Liver (tissue), 9 donors: Measurements from ENCODE around the gene CAMK1D. TPM values are rescaled to one million over a fixed set of nuclear protein-coding genes. Genes with fewer than 3 reads are reported as not detected.
A peak's percentile ranks its signal among the peaks of the same experiment; 100 is the strongest.
"Not testable (repeated sequence)": the region's sequence is repeated elsewhere in the genome, so short reads cannot be mapped to it uniquely, and the experiment has no call there.

Source experiments
- DNase-seq: peaks from one replicate; pipeline ENCODE4 v3.0.0-alpha.2; 2017; ENCODE audit warnings: low spot score
- H3K27ac ChIP-seq, 2 donors: one replicate each; pipeline ENCODE4 v1.7.0; 2013; ENCODE audit warnings: inconsistent platforms in 2 of 2, low read length in 2 of 2, control low read depth in 1 of 2, low read depth in 1 of 2, mild to moderate bottlenecking in 1 of 2
- H3K27me3 ChIP-seq, 4 donors: one replicate each; pipeline versions ENCODE4 v1.6.1 to v1.7.0; 2013; ENCODE audit warnings: low read length in 3 of 4, inconsistent platforms in 1 of 4, mild to moderate bottlenecking in 1 of 4, moderate library complexity in 1 of 4; ENCODE audit not compliant: control insufficient read depth in 4 of 4, insufficient read depth in 4 of 4
- H3K36me3 ChIP-seq, 4 donors: one replicate each; pipeline versions ENCODE4 v1.6.1 to v1.7.0; 2013; ENCODE audit warnings: low read length in 3 of 4, mild to moderate bottlenecking in 3 of 4, low read depth in 1 of 4, moderate library complexity in 1 of 4; ENCODE audit not compliant: control insufficient read depth in 4 of 4, insufficient read depth in 3 of 4
- H3K4me1 ChIP-seq, 4 donors: one replicate each; pipeline versions ENCODE4 v1.6.1 to v1.7.0; 2013; ENCODE audit warnings: low read length in 3 of 4, mild to moderate bottlenecking in 3 of 4, moderate library complexity in 1 of 4; ENCODE audit not compliant: control insufficient read depth in 4 of 4, insufficient read depth in 4 of 4
- H3K4me3 ChIP-seq, 3 donors: one replicate each; pipeline versions ENCODE4 v1.6.1 to v1.7.0; 2013; ENCODE audit warnings: low read length in 3 of 3, control low read depth in 1 of 3, low read depth in 1 of 3, mild to moderate bottlenecking in 1 of 3
- H3K9ac ChIP-seq, 2 donors: one replicate each; pipeline ENCODE4 v1.7.0; 2013; ENCODE audit warnings: low read length in 2 of 2, mild to moderate bottlenecking in 2 of 2, moderate library complexity in 2 of 2, control low read depth in 1 of 2, low read depth in 1 of 2
- H3K9me3 ChIP-seq, 4 donors: one replicate each; pipeline versions ENCODE4 v1.6.1 to v1.7.0; 2013; ENCODE audit warnings: low read length in 3 of 4; ENCODE audit not compliant: control insufficient read depth in 4 of 4
- ATF3 ChIP-seq: IDR thresholded peaks from 2 replicates; pipeline ENCODE4 v1.6.1; 2016; ENCODE audit warnings: antibody characterized with exemption
- EGR1 ChIP-seq, 2 donors: IDR thresholded peaks; 2 replicates each; pipeline ENCODE4 v1.6.1; 2016 to 2018; ENCODE audit warnings: antibody characterized with exemption in 2 of 2, low read depth in 2 of 2
- FOXA1 ChIP-seq: IDR thresholded peaks from 2 replicates; pipeline ENCODE4 v1.6.1; 2016; ENCODE audit warnings: antibody characterized with exemption
- FOXA2 ChIP-seq: IDR thresholded peaks from 2 replicates; pipeline ENCODE4 v1.6.1; 2016; ENCODE audit warnings: antibody characterized with exemption
- GABPA ChIP-seq, 2 donors: IDR thresholded peaks in 1 of 2; conservative IDR thresholded peaks in 1 of 2; 2 replicates each; pipeline ENCODE4 v1.6.1; 2016; ENCODE audit warnings: antibody characterized with exemption in 2 of 2, mild to moderate bottlenecking in 1 of 2, moderate library complexity in 1 of 2
- HNF4A ChIP-seq, 2 donors: conservative IDR thresholded peaks; 2 replicates each; pipeline ENCODE4 v1.6.1; 2016; ENCODE audit warnings: antibody characterized with exemption in 2 of 2, mild to moderate bottlenecking in 2 of 2
- JUND ChIP-seq, 2 donors: IDR thresholded peaks; 2 replicates each; pipeline ENCODE4 v1.6.1; 2016; ENCODE audit warnings: antibody characterized with exemption in 2 of 2
- MAX ChIP-seq: IDR thresholded peaks from 2 replicates; pipeline ENCODE4 v1.6.1; 2016; ENCODE audit warnings: antibody characterized with exemption
- NR2F2 ChIP-seq: IDR thresholded peaks from 2 replicates; pipeline ENCODE4 v1.6.1; 2016; ENCODE audit warnings: antibody characterized with exemption
- RAD21 ChIP-seq, 2 donors: IDR thresholded peaks; 2 replicates each; pipeline ENCODE4 v1.6.1; 2016; ENCODE audit warnings: antibody characterized with exemption in 2 of 2, mild to moderate bottlenecking in 2 of 2
- RXRA ChIP-seq, 2 donors: IDR thresholded peaks; 2 replicates each; pipeline ENCODE4 v1.6.1; 2017 to 2018; ENCODE audit warnings: antibody characterized with exemption in 2 of 2, mild to moderate bottlenecking in 1 of 2
- SP1 ChIP-seq: IDR thresholded peaks from 2 replicates; pipeline ENCODE4 v1.6.1; 2018; ENCODE audit warnings: antibody characterized with exemption, mild to moderate bottlenecking
- YY1 ChIP-seq: IDR thresholded peaks from 2 replicates; pipeline ENCODE4 v1.6.1; 2016; ENCODE audit warnings: antibody characterized with exemption, mild to moderate bottlenecking
- ZBTB33 ChIP-seq: IDR thresholded peaks from 2 replicates; pipeline ENCODE4 v1.6.1; 2016; ENCODE audit warnings: antibody characterized with exemption
- WGBS: extraction: QIAGEN DNeasy Blood & Tissue Kit; methylation state at CpG from one replicate; pipeline ENCODE4 v1.1.7; 2013; 5-methylcytosine and 5-hydroxymethylcytosine counted together
- polyA plus RNA-seq, 2 donors: library from polyadenylated mRNA; stranded (reverse) in 1 of 2; unstranded in 1 of 2; fragments of 200-250 nt in 1 of 2; fragments of >200 nt in 1 of 2; fragmentation: Nextera tagmentation in 1 of 2; extraction: Ambion mirVana in 1 of 2; gene quantifications; one replicate each; pipeline versions ENCODE4 v1.2.1 to v1.2.3, GENCODE V29; 2013 to 2015
- total RNA-seq, 2 donors: library from RNA; depleted of rRNA; stranded (reverse); fragments of >200 nt; gene quantifications; one replicate each; pipeline ENCODE4 v1.2.3, GENCODE V29; 2014
- donor health status: healthy.
- donor health status: healthy.
- donor health status: healthy.
- donor health status: healthy.
- donor health status: healthy.

The CAMK1D gene
- total and polyA plus RNA-seq, 4 donors = 2.7 to 10.1 (median 4.2) TPM

GRCh38 chr10:12711350-12711708 is 362.0 kb downstream of the CAMK1D start:
- Histone ChIP-seq H3K9me3 (no peaks in the 10 kb centered on the region), H3K9ac (no peak overlapping the region), H3K36me3 (no peaks in the 10 kb centered on the region), H3K4me3 (no peak overlapping the region), H3K4me1 (peaks cover 0 to 24% (median 11%) of the 10 kb centered on the region in 4 donors), H3K27me3 (no peaks in the 10 kb centered on the region), H3K27ac (no peak overlapping the region)
- 67% methylated on average over 6 of the region's 6 CpGs for WGBS
- DNase-seq = no peak
- TF ChIP-seq HNF4A (conservative IDR thresholded peaks at IDR 0.05) = no peak
- peak in 1 of 2 donors; percentile 4 for TF ChIP-seq RAD21 (IDR thresholded peaks at IDR 0.05)
- no peak for TF ChIP-seq YY1

- Histone ChIP-seq H3K36me3 (no peaks in the 10 kb centered on the region), H3K4me1 (peaks cover 0 to 15% (median 6%) of the 10 kb centered on the region in 4 donors), H3K9me3 (no peaks in the 10 kb centered on the region), H3K9ac (no peak overlapping the region), H3K27me3 (no peaks in the 10 kb centered on the region), H3K27ac (no peak overlapping the region), H3K4me3 (no peak overlapping the region)
- TF ChIP-seq GABPA (IDR thresholded peaks at IDR 0.05 in 1 of 2, conservative IDR thresholded peaks at IDR 0.05 in 1 of 2) (no peak), ATF3 (no peak), FOXA1 (no peak), MAX (no peak), EGR1 (IDR thresholded peaks at IDR 0.05; ENCODE audit: low read depth in 2 of 2) (no peak), FOXA2 (no peak), HNF4A (conservative IDR thresholded peaks at IDR 0.05) (no peak), JUND (IDR thresholded peaks at IDR 0.05) (no peak), SP1 (no peak), ZBTB33 (no peak), RXRA (IDR thresholded peaks at IDR 0.05) (no peak), NR2F2 (no peak)
- WGBS = 93% methylated on average over 11 of the region's 11 CpGs
- DNase-seq = no peak
Observed at GRCh38 chr10:12712293-12712983, 363.1 kb downstream of the CAMK1D start.

- H3K9me3 ChIP-seq, H3K27ac ChIP-seq, H3K27me3 ChIP-seq, H3K4me3 ChIP-seq, H3K36me3 ChIP-seq, DNase-seq, H3K9ac ChIP-seq: not testable (repeated sequence)
- H3K4me1 ChIP-seq = peaks cover 0 to 10% (median 5%) of the 10 kb centered on the region in 4 donors
- 99% methylated on average over 6 of the region's 6 CpGs for WGBS
Observed at GRCh38 chr10:12712984-12713316, 363.6 kb downstream of the CAMK1D start.
